ENCODE measurements around the gene ARHGEF18.
"Not testable (repeated sequence)": the region's sequence is repeated elsewhere in the genome, so short reads cannot be mapped to it uniquely, and the experiment has no call there.

The ARHGEF18 gene

GRCh38 chr19:7349231-7349591 lies 474 bp downstream of the ARHGEF18 start:
- no peak for DNase-seq

GRCh38 chr19:7349961-7350711 lies 1.4 kb downstream of the ARHGEF18 start:
- no peak for DNase-seq

GRCh38 chr19:7351861-7352260 lies 3.1 kb downstream of the ARHGEF18 start:
- DNase-seq: no peak

- DNase-seq: no peak
Measured at GRCh38 chr19:7355151-7355820, 6.5 kb downstream of the ARHGEF18 start.

GRCh38 chr19:7355871-7356270 lies 7.1 kb downstream of the ARHGEF18 start:
- no peak for DNase-seq

- DNase-seq: no peak
Measured at GRCh38 chr19:7356899-7357627, 8.3 kb downstream of the ARHGEF18 start.

- no peak for DNase-seq
Measured at GRCh38 chr19:7358102-7358597, 9.4 kb downstream of the ARHGEF18 start.

- DNase-seq: no peak
Measured at GRCh38 chr19:7360393-7360984, 11.8 kb downstream of the ARHGEF18 start.

GRCh38 chr19:7363225-7363624 lies 14.5 kb downstream of the ARHGEF18 start:
- no peak for DNase-seq

- no peak for DNase-seq
Measured at GRCh38 chr19:7366701-7367420, 18.1 kb downstream of the ARHGEF18 start.

GRCh38 chr19:7368456-7368855 lies 19.7 kb downstream of the ARHGEF18 start:
- no peak for DNase-seq

GRCh38 chr19:7368866-7369265 lies 20.1 kb downstream of the ARHGEF18 start:
- DNase-seq: not testable (repeated sequence)

- no peak for DNase-seq
Measured at GRCh38 chr19:7370546-7370945, 21.8 kb downstream of the ARHGEF18 start.

GRCh38 chr19:7371001-7371400 lies 22.3 kb downstream of the ARHGEF18 start:
- DNase-seq: no peak

- DNase-seq: no peak
Measured at GRCh38 chr19:7372810-7373209, 24.1 kb downstream of the ARHGEF18 start.

- DNase-seq: no peak
Measured at GRCh38 chr19:7373862-7374261, 25.1 kb downstream of the ARHGEF18 start.

- no peak for DNase-seq
Measured at GRCh38 chr19:7376151-7376852, 27.6 kb downstream of the ARHGEF18 start.

- no peak for DNase-seq
Measured at GRCh38 chr19:7377196-7377595, 28.5 kb downstream of the ARHGEF18 start.

- no peak for DNase-seq
Measured at GRCh38 chr19:7381073-7381390, 32.3 kb downstream of the ARHGEF18 start.

GRCh38 chr19:7382694-7383093 lies 34.0 kb downstream of the ARHGEF18 start:
- DNase-seq: no peak

- DNase-seq: no peak
Measured at GRCh38 chr19:7383284-7383683, 34.5 kb downstream of the ARHGEF18 start.

- no peak for DNase-seq
Measured at GRCh38 chr19:7385062-7385461, 36.3 kb downstream of the ARHGEF18 start.

Measured in C1 segment of cervical spinal cord (tissue), 14 donors.